ENCODE measurements around the gene GCDH.

GCDH gene

GRCh38 chr19:12937927-12938778, 47.2 kb downstream of the GCDH start, which contains the start of gene CALR:
Gene CALR, plus strand, starts transcription at chr19:12938609. Its CDS starts 71 bp downstream, at chr19:12938680.
- peaks cover 46% of the 10 kb centered on the region for H3K36me3 ChIP-seq (ENCODE audit: insufficient read depth, low read depth, low read length)
- no peaks in the 10 kb centered on the region for H3K27me3 ChIP-seq (ENCODE audit: insufficient read depth, low read length)
- peak within 1 kb of the TSS; percentile 98 for H3K9ac ChIP-seq (ENCODE audit: low read depth, low read length)
- peak within 1 kb of the TSS; percentile 100 for H3K4me3 ChIP-seq (ENCODE audit: low read length)
- H3K9me3 ChIP-seq (ENCODE audit: insufficient read depth, low read depth, low read length), result no peaks in the 10 kb centered on the region
- peaks cover 9% of the 10 kb centered on the region; the same call in 1 of the 2 replicates for H3K4me1 ChIP-seq (ENCODE audit: insufficient read depth, low read length)
- peak within 1 kb of the TSS; percentile 91 for H3K27ac ChIP-seq (ENCODE audit: low read length)

GRCh38 chr19:12938779-12939601, 48.0 kb downstream of the GCDH start:
- H3K4me1 ChIP-seq (ENCODE audit: insufficient read depth, low read length), result peaks cover 9% of the 10 kb centered on the region; the same call in 1 of the 2 replicates
- H3K9me3 ChIP-seq (ENCODE audit: insufficient read depth, low read depth, low read length), result no peaks in the 10 kb centered on the region
- peak overlapping the region; percentile 98 for H3K9ac ChIP-seq (ENCODE audit: low read depth, low read length)
- peaks cover 54% of the 10 kb centered on the region for H3K36me3 ChIP-seq (ENCODE audit: insufficient read depth, low read depth, low read length)
- H3K4me3 ChIP-seq (ENCODE audit: low read length), result peak overlapping the region; percentile 100
- no peaks in the 10 kb centered on the region for H3K27me3 ChIP-seq (ENCODE audit: insufficient read depth, low read length)
- peak overlapping the region; percentile 67 for H3K27ac ChIP-seq (ENCODE audit: low read length)

DNA sequence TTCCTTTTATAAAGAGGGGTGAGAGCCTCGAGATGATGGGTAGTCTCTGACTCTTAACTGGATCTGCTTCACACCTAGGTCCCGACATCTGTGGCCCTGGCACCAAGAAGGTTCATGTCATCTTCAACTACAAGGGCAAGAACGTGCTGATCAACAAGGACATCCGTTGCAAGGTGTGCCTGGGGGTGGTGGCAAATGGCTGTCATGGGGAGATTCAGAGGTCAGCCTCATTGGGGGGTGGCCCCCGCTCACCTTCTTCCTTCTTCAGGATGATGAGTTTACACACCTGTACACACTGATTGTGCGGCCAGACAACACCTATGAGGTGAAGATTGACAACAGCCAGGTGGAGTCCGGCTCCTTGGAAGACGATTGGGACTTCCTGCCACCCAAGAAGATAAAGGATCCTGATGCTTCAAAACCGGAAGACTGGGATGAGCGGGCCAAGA, 49.0 kb downstream of the GCDH start:
- H3K4me1 ChIP-seq (ENCODE audit: insufficient read depth, low read length), result peaks cover 9% of the 10 kb centered on the region; the same call in 1 of the 2 replicates
- peaks cover 64% of the 10 kb centered on the region for H3K36me3 ChIP-seq (ENCODE audit: insufficient read depth, low read depth, low read length)
- H3K4me3 ChIP-seq (ENCODE audit: low read length), result peak overlapping the region; percentile 100
- H3K9me3 ChIP-seq (ENCODE audit: insufficient read depth, low read depth, low read length), result no peaks in the 10 kb centered on the region
- no peaks in the 10 kb centered on the region for H3K27me3 ChIP-seq (ENCODE audit: insufficient read depth, low read length)
- no peak overlapping the region for H3K27ac ChIP-seq (ENCODE audit: low read length)
- peak overlapping the region; percentile 98; the same call in 1 of the 2 replicates for H3K9ac ChIP-seq (ENCODE audit: low read depth, low read length)

DNA sequence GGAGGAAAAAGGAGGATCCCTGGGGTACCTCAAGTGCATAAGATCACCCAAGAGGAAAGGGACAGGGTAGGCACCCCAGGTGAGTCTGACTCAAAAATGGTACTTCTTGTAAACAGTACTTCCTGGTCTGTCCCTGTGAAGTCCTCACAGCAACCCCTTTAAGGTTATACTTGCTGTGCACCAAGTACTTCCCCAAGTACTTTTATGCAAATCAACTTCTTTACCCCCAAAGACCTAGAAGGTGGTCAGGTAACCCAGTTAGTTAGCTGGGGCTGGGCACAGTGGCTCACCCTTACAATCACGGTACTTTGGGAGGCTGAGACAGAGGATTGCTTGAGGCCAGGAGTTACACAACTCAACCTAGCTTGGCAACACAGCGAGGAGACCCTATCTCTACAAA, 49.9 kb downstream of the GCDH start:
- H3K4me3 ChIP-seq (ENCODE audit: low read length), result peak overlapping the region; percentile 100
- peaks cover 9% of the 10 kb centered on the region; the same call in 1 of the 2 replicates for H3K4me1 ChIP-seq (ENCODE audit: insufficient read depth, low read length)
- no peaks in the 10 kb centered on the region for H3K27me3 ChIP-seq (ENCODE audit: insufficient read depth, low read length)
- H3K9me3 ChIP-seq (ENCODE audit: insufficient read depth, low read depth, low read length), result no peaks in the 10 kb centered on the region
- H3K36me3 ChIP-seq (ENCODE audit: insufficient read depth, low read depth, low read length), result peaks cover 66% of the 10 kb centered on the region
- no peak overlapping the region for H3K27ac ChIP-seq (ENCODE audit: low read length)
- H3K9ac ChIP-seq (ENCODE audit: low read depth, low read length), result no peak overlapping the region

- peaks cover 80% of the 10 kb centered on the region for H3K36me3 ChIP-seq (ENCODE audit: insufficient read depth, low read depth, low read length)
- H3K9ac ChIP-seq (ENCODE audit: low read depth, low read length), result no peak overlapping the region
- H3K4me1 ChIP-seq (ENCODE audit: insufficient read depth, low read length), result peaks cover 4% of the 10 kb centered on the region; the same call in 1 of the 2 replicates
- no peaks in the 10 kb centered on the region for H3K9me3 ChIP-seq (ENCODE audit: insufficient read depth, low read depth, low read length)
- H3K4me3 ChIP-seq (ENCODE audit: low read length), result no peak overlapping the region
- no peak overlapping the region for H3K27ac ChIP-seq (ENCODE audit: low read length)
- no peaks in the 10 kb centered on the region for H3K27me3 ChIP-seq (ENCODE audit: insufficient read depth, low read length)
Measured at GRCh38 chr19:12943437-12944044, 52.6 kb downstream of the GCDH start.

DNA sequence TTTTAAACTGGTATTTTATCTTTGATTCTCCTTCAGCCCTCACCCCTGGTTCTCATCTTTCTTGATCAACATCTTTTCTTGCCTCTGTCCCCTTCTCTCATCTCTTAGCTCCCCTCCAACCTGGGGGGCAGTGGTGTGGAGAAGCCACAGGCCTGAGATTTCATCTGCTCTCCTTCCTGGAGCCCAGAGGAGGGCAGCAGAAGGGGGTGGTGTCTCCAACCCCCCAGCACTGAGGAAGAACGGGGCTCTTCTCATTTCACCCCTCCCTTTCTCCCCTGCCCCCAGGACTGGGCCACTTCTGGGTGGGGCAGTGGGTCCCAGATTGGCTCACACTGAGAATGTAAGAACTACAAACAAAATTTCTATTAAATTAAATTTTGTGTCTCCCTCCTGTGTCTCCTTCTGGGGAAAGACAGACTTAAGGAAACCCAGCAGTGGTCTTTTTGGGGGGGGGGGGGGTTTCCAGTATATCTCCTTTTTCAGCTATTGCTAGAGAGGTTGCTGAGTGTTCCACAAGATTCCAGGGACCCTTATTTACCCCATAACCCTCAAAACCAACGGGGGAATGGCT, 53.2 kb downstream of the GCDH start:
- no peaks in the 10 kb centered on the region for H3K27me3 ChIP-seq (ENCODE audit: insufficient read depth, low read length)
- no peaks in the 10 kb centered on the region for H3K9me3 ChIP-seq (ENCODE audit: insufficient read depth, low read depth, low read length)
- H3K27ac ChIP-seq (ENCODE audit: low read length), result no peak overlapping the region
- peaks cover 80% of the 10 kb centered on the region for H3K36me3 ChIP-seq (ENCODE audit: insufficient read depth, low read depth, low read length)
- H3K4me1 ChIP-seq (ENCODE audit: insufficient read depth, low read length), result peaks cover 4% of the 10 kb centered on the region; the same call in 1 of the 2 replicates
- no peak overlapping the region for H3K4me3 ChIP-seq (ENCODE audit: low read length)
- H3K9ac ChIP-seq (ENCODE audit: low read depth, low read length), result no peak overlapping the region

DNA sequence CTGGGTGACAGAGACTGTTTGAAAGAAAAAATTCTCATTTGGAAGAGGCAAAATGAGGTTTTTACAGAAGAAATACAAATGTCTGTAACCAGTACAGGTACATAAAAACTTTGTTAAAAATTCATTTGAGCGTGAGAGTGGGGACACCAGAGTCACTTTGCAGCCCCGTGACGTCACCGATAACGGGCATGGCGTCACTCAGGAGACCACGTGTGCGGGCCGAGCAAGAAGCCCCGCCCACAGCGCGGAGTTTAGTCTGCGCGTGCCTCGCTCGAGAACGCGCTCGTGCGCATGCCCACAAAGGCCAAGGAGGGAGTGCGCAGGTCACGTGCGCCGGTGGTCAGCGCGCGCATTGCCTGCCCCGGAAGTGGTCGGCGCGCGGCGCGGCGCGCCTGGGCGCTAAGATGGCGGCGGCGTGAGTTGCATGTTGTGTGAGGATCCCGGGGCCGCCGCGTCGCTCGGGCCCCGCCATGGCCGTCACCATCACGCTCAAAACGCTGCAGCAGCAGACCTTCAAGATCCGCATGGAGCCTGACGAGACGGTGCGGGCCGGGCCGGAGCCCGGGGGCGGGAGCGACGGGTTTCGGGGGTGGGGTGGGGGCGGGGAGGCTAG, 54.6 kb downstream of the GCDH start, which contains the start of gene RAD23A:
Gene RAD23A (plus strand): TSS at position 384 of the 613 bp plus-strand sequence. CDS start 87 bp downstream, at position 471.
- peak within 1 kb of the TSS; percentile 26 for H3K27ac ChIP-seq (ENCODE audit: low read length)
- H3K9ac ChIP-seq (ENCODE audit: low read depth, low read length), result peak within 1 kb of the TSS; percentile 93
- no peaks in the 10 kb centered on the region for H3K27me3 ChIP-seq (ENCODE audit: insufficient read depth, low read length)
- H3K9me3 ChIP-seq (ENCODE audit: insufficient read depth, low read depth, low read length), result no peaks in the 10 kb centered on the region
- peak within 1 kb of the TSS; percentile 92 for H3K4me3 ChIP-seq (ENCODE audit: low read length)
- H3K36me3 ChIP-seq (ENCODE audit: insufficient read depth, low read depth, low read length), result peaks cover 80% of the 10 kb centered on the region
- H3K4me1 ChIP-seq (ENCODE audit: insufficient read depth, low read length), result no peaks in the 10 kb centered on the region; the same call in 1 of the 2 replicates

GRCh38 chr19:12946092-12946721, 55.2 kb downstream of the GCDH start:
- Histone ChIP-seq H3K27ac (ENCODE audit: low read length) (peak overlapping the region; percentile 26), H3K4me1 (ENCODE audit: insufficient read depth, low read length) (no peaks in the 10 kb centered on the region; the same call in 1 of the 2 replicates), H3K36me3 (ENCODE audit: insufficient read depth, low read depth, low read length) (peaks cover 80% of the 10 kb centered on the region), H3K9me3 (ENCODE audit: insufficient read depth, low read depth, low read length) (no peaks in the 10 kb centered on the region), H3K9ac (ENCODE audit: low read depth, low read length) (peak overlapping the region; percentile 93), H3K4me3 (ENCODE audit: low read length) (peak overlapping the region; percentile 92), H3K27me3 (ENCODE audit: insufficient read depth, low read length) (no peaks in the 10 kb centered on the region)

- peak overlapping the region; percentile 26 for H3K27ac ChIP-seq (ENCODE audit: low read length)
- H3K4me1 ChIP-seq (ENCODE audit: insufficient read depth, low read length), result no peaks in the 10 kb centered on the region; the same call in 1 of the 2 replicates
- peaks cover 78% of the 10 kb centered on the region for H3K36me3 ChIP-seq (ENCODE audit: insufficient read depth, low read depth, low read length)
- peak overlapping the region; percentile 93 for H3K9ac ChIP-seq (ENCODE audit: low read depth, low read length)
- H3K27me3 ChIP-seq (ENCODE audit: insufficient read depth, low read length), result no peaks in the 10 kb centered on the region
- H3K9me3 ChIP-seq (ENCODE audit: insufficient read depth, low read depth, low read length), result no peaks in the 10 kb centered on the region
- peak overlapping the region; percentile 92 for H3K4me3 ChIP-seq (ENCODE audit: low read length)
Measured at GRCh38 chr19:12946731-12947496, 56.0 kb downstream of the GCDH start.
